ENCODE data around the gene MTAP. TPM values are rescaled to one million over a fixed set of nuclear protein-coding genes. Genes with fewer than 3 reads are reported as not detected.

The MTAP gene
- total RNA-seq, 3 donors from 2014 or later, result 20.8 to 40.2 (median 29.5) TPM

DNA sequence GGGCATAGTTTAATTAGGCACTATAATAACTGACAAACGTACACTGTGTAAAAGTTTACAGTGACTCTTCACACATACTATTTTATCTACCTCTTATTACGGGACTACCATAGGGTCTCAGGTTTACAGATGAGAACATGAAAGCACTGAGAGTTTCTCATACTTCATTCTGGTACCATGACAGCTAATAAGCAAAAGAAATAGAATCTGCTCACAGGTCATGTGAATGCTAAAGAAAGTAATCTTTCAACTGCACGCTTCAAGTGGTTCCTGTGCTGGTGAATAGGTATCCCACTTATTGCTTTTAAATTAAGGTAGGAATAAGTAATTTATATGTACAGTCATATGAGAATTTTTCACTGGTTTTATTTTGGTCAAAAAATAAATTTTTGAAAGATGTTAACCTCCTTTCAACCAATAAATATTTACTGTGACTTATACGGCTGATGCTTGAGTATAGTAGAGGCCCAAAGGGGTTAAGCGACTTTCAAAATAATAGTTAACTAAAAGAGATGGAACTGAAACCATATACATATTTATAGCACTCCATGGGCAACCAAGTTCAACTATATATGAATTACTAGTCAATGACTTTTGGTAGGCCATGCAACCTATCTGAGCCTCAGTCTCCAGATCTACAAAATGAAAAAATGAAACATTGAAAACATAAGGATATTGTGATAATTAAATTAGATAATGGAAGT is 183.7 kb downstream of the MTAP start:
- Histone ChIP-seq H3K27me3 (peaks cover 0 to 37% of the 10 kb centered on the region in 2 donors), H3K27ac (no peak overlapping the region), H3K9me3 (no peaks in the 10 kb centered on the region), H3K4me3 (no peak overlapping the region), H3K4me1 (no peaks in the 10 kb centered on the region), H3K36me3 (no peaks in the 10 kb centered on the region)
- DNase-seq (ENCODE audit: low spot score in 2 of 2), result no peak
- intact Hi-C loops (cut with DNase I; ENCODE audit: low total_unique reads), result no loop called here
- TF ChIP-seq POLR2AphosphoS5 (IDR thresholded peaks at IDR 0.05) (no peak), POLR2A (IDR thresholded peaks at IDR 0.05) (no peak)
- TF ChIP-seq, protein P1, sequence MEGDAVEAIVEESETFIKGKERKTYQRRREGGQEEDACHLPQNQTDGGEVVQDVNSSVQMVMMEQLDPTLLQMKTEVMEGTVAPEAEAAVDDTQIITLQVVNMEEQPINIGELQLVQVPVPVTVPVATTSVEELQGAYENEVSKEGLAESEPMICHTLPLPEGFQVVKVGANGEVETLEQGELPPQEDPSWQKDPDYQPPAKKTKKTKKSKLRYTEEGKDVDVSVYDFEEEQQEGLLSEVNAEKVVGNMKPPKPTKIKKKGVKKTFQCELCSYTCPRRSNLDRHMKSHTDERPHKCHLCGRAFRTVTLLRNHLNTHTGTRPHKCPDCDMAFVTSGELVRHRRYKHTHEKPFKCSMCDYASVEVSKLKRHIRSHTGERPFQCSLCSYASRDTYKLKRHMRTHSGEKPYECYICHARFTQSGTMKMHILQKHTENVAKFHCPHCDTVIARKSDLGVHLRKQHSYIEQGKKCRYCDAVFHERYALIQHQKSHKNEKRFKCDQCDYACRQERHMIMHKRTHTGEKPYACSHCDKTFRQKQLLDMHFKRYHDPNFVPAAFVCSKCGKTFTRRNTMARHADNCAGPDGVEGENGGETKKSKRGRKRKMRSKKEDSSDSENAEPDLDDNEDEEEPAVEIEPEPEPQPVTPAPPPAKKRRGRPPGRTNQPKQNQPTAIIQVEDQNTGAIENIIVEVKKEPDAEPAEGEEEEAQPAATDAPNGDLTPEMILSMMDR (IDR thresholded peaks at IDR 0.05), result no peak

Other genes starting within 250 kb of the MTAP start
- gene CDKN2A, start 191.8 kb downstream of the MTAP start, total RNA-seq, result 10 to 100 TPM in 1 of 3 donors, 1 to 10 TPM in 1, under 1 TPM in 1; 0.80 to 19.3 (median 3.5) TPM
- 1 to 10 TPM; 1.3 to 4.6 (median 3.2) TPM for gene CDKN2B-AS1, start 192.2 kb downstream of the MTAP start, total RNA-seq
- 10 to 100 TPM in 2 of 3 donors, 1 to 10 TPM in 1; 7.3 to 70.1 (median 18.4) TPM for gene CDKN2B, start 206.7 kb downstream of the MTAP start, total RNA-seq

Measured in breast epithelium (tissue), 4 donors.